OCI-LY7 (cell line): ENCODE data around the gene KREMEN1. TPM values are rescaled to one million over a fixed set of nuclear protein-coding genes. Genes with fewer than 3 reads are reported as not detected.

Experiments
- BruUV-seq: library from RNA; stranded (reverse); fragments of 400-500 nt; replicated peaks from 2 replicates; lab custom pipeline; 2021; lab: Mats Ljungman, UMichigan
- CTCF ChIA-PET: fragments of 300-600 bp; sonication (Branson Sonifier 250); formaldehyde crosslinking; loops from one replicate; lab custom pipeline; 2022; ENCODE audit warnings: antibody characterized with exemption; ENCODE audit not compliant: unreplicated experiment; lab: Charles Lee
- POLR2A ChIA-PET: fragments of 300-600 bp; sonication (Branson Sonifier 250); formaldehyde crosslinking; loops from one replicate; lab custom pipeline; 2022; ENCODE audit warnings: antibody characterized with exemption; lab: Charles Lee
- DNase-seq: peaks from one replicate; pipeline ENCODE4 v3.0.0-alpha.2; 2015; ENCODE audit warnings: low spot score
- H2AFZ ChIP-seq: fragments of 200-600 bp; sonication (generic), shearing (Covaris generic); 2 replicates; pipeline ENCODE4 v1.6.1; 2014; ENCODE audit warnings: mild to moderate bottlenecking, antibody characterized with exemption, low read length, moderate library complexity
- H3K27ac ChIP-seq: fragments of 200-600 bp; sonication (generic); 2 replicates; pipeline ENCODE4 v1.5.1; 2014; ENCODE audit warnings: mixed run types, low read depth, mild to moderate bottlenecking, moderate library complexity, low read length, inconsistent platforms; ENCODE audit not compliant: poor library complexity, severe bottlenecking
- H3K36me3 ChIP-seq: fragments of 200-600 bp; sonication (generic); 2 replicates; pipeline ENCODE4 v1.6.1; 2014; ENCODE audit warnings: mild to moderate bottlenecking, antibody characterized with exemption, low read length, moderate library complexity, mixed read lengths; ENCODE audit not compliant: insufficient read depth
- H3K4me1 ChIP-seq: fragments of 200-600 bp; sonication (generic); 2 replicates; pipeline ENCODE4 v1.5.1; 2014; ENCODE audit warnings: mild to moderate bottlenecking, low read length; ENCODE audit not compliant: insufficient read depth, poor library complexity, severe bottlenecking
- H3K4me2 ChIP-seq: fragments of 200-600 bp; sonication (generic); 2 replicates; pipeline ENCODE4 v1.6.1; 2014; ENCODE audit warnings: mild to moderate bottlenecking, low read length
- H3K4me3 ChIP-seq: fragments of 200-600 bp; sonication (generic); 2 replicates; pipeline ENCODE4 v1.5.1; 2014; ENCODE audit warnings: mild to moderate bottlenecking, low read depth, low read length; ENCODE audit not compliant: poor library complexity, severe bottlenecking
- H3K79me2 ChIP-seq: fragments of 200-600 bp; sonication (generic); 2 replicates; pipeline ENCODE4 v1.6.1; 2016; ENCODE audit warnings: low read depth, mild to moderate bottlenecking, low read length, moderate library complexity, mixed read lengths; ENCODE audit not compliant: insufficient read depth
- H3K9me2 ChIP-seq: fragments of 200-600 bp; sonication (generic); 2 replicates; pipeline ENCODE4 v1.6.1; 2016; ENCODE audit warnings: mild to moderate bottlenecking, low read length, mixed read lengths; ENCODE audit not compliant: insufficient read depth
- H3K9me3 ChIP-seq: fragments of 200-600 bp; sonication (generic); 2 replicates; pipeline ENCODE4 v1.6.1; 2014; ENCODE audit warnings: mild to moderate bottlenecking, mixed run types, low read length, mixed read lengths
- H4K20me1 ChIP-seq: fragments of 200-600 bp; sonication (generic); 2 replicates; pipeline ENCODE4 v1.6.1; 2014; ENCODE audit warnings: mild to moderate bottlenecking, antibody characterized with exemption, low read length, moderate library complexity, mixed read lengths; ENCODE audit not compliant: insufficient read depth
- EZH2phosphoT487 ChIP-seq: fragments of 200-600 bp; sonication (generic); IDR thresholded peaks from 2 replicates; pipeline ENCODE4 v1.6.1; 2018; ENCODE audit warnings: low read depth, borderline replicate concordance, mild to moderate bottlenecking, mixed run types, antibody characterized with exemption, low read length, moderate library complexity, mixed read lengths
- intact Hi-C: fragments of 100-400 bp; cut with micrococcal nuclease; formaldehyde crosslinking; loops from one replicate; pipeline ENCODE4 v1.10.0; 2022; ENCODE audit not compliant: unreplicated experiment
- total RNA-seq, 2 experiments: library from RNA; depleted of rRNA in 1 of 2; stranded (reverse); fragments of >200 nt in 1 of 2; shearing (Covaris generic) in 1 of 2; gene quantifications; 2 replicates each; pipeline ENCODE4 v1.2.3, GENCODE V29; 2014 to 2022
- TF ChIP-seq, protein P1 (sequence below): fragments of 200-600 bp; sonication (generic); conservative IDR thresholded peaks from 2 replicates; pipeline ENCODE4 v1.5.1; 2014; ENCODE audit warnings: mild to moderate bottlenecking, antibody characterized with exemption, low read length, moderate library complexity, mixed read lengths

The KREMEN1 gene
- total RNA-seq, 2 experiments from 2014 or later = not detected

DNA sequence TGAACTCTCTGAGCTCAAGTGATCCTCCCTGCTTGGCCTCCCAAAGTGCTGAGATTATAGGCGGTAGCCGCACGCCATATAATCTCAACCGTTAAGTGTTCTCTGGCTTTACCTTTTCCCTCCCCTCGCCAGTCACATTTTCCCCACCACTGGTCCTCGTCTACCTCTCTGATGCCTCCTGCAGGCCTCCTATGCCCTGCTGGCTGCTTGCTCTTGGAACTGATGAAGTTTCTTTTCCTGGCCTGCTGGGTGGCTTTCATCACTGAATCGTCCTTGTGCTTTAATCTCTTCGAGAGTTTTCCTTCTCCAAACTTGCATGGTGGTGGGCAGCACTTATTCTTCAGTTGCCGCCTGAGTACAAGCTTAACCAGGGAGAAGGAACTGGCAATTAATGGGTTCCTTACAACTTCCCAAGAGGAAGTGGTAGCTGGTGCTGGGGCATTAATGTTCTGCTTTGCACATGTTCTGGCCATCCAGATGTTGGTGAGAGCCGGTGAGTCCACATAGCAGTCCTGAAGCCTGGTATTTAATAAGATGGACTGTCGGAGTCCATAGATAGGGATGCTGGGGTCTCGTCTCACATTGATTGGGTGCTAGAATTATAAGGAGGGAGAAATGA lies 12.5 kb upstream of the KREMEN1 start:
- no peaks in the 10 kb centered on the region for H3K4me1 ChIP-seq
- H3K4me3 ChIP-seq = no peak overlapping the region
- H4K20me1 ChIP-seq = no peaks in the 10 kb centered on the region
- no peak for TF ChIP-seq EZH2phosphoT487
- TF ChIP-seq, protein P1, sequence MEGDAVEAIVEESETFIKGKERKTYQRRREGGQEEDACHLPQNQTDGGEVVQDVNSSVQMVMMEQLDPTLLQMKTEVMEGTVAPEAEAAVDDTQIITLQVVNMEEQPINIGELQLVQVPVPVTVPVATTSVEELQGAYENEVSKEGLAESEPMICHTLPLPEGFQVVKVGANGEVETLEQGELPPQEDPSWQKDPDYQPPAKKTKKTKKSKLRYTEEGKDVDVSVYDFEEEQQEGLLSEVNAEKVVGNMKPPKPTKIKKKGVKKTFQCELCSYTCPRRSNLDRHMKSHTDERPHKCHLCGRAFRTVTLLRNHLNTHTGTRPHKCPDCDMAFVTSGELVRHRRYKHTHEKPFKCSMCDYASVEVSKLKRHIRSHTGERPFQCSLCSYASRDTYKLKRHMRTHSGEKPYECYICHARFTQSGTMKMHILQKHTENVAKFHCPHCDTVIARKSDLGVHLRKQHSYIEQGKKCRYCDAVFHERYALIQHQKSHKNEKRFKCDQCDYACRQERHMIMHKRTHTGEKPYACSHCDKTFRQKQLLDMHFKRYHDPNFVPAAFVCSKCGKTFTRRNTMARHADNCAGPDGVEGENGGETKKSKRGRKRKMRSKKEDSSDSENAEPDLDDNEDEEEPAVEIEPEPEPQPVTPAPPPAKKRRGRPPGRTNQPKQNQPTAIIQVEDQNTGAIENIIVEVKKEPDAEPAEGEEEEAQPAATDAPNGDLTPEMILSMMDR = no peak
- H3K9me3 ChIP-seq = no peaks in the 10 kb centered on the region
- intact Hi-C loops = no loop called here
- no peak overlapping the region for H3K27ac ChIP-seq
- H3K9me2 ChIP-seq = no peaks in the 10 kb centered on the region
- no peaks in the 10 kb centered on the region for H3K36me3 ChIP-seq
- DNase-seq = no peak
- no peak overlapping the region for H2AFZ ChIP-seq
- ChIA-PET CTCF (no interaction called here), POLR2A (no interaction called here)
- no peak overlapping the region for H3K4me2 ChIP-seq
- H3K79me2 ChIP-seq = no peaks in the 10 kb centered on the region
- BruUV-seq = no TSS peak

DNA sequence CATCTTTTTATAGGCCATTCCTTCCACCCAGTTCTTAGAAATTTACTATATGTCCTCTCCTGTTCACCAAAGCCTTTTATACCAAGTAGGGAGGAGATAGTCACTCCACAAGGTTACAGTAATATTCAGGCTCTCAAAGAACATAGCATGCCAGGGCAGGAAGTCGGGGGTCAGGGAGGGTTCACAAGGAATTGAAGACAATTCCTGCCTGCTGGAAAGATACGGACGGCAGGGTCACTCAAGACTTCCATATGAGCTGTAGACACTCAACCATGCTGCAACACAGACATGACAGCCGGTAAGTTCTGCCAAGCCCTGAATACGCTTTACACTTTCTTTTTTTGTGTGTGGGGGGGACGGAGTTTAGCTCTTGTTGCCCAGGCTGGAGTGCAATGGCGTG lies 11.9 kb upstream of the KREMEN1 start:
- no peak for DNase-seq
- Histone ChIP-seq H3K4me1 (no peaks in the 10 kb centered on the region), H3K36me3 (no peaks in the 10 kb centered on the region), H2AFZ (no peak overlapping the region), H3K27ac (no peak overlapping the region), H4K20me1 (no peaks in the 10 kb centered on the region), H3K79me2 (no peaks in the 10 kb centered on the region), H3K9me2 (no peaks in the 10 kb centered on the region), H3K4me2 (no peak overlapping the region), H3K4me3 (no peak overlapping the region), H3K9me3 (no peaks in the 10 kb centered on the region)
- no peak for TF ChIP-seq EZH2phosphoT487
- TF ChIP-seq, protein P1 = no peak
- POLR2A ChIA-PET = interaction anchor here (0.7 kb wide), 1 partner anchor 97 kb away, joined by 3 read pairs; no protein-coding TSS in a partner anchor
- BruUV-seq = no TSS peak
- CTCF ChIA-PET = no interaction called here
- intact Hi-C loops = no loop called here

DNA sequence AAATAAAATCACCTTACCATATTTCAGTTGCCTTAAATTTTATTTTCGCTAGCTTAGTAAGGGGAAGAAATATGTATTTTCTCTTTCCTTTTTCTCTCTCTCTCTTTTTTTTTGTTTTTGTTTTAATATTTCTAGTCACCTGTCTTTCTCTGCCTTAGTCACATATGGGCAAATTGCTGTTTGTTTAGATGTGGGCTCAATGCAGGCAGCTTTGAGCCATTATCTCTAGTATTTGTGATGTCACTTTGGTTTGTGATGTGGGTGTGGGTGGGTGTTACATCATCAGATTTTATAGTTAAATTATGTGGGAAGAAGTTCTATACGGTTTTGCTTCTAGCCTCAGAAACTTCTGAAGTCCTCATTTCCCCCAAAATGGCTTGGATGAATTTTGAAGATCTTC lies 11.1 kb upstream of the KREMEN1 start, which contains the start of gene C22orf31:
Gene C22orf31, minus strand, starts transcription at position 59 of the 400 bp plus-strand sequence. Its CDS starts 39 bp downstream, at position 20.
- Histone ChIP-seq H3K9me3 (no peaks in the 10 kb centered on the region), H3K4me2 (no peak within 1 kb of the TSS), H3K4me1 (no peaks in the 10 kb centered on the region), H3K27ac (no peak within 1 kb of the TSS), H3K4me3 (no peak within 1 kb of the TSS), H3K79me2 (no peaks in the 10 kb centered on the region), H2AFZ (no peak within 1 kb of the TSS), H3K36me3 (no peaks in the 10 kb centered on the region), H4K20me1 (no peaks in the 10 kb centered on the region), H3K9me2 (no peaks in the 10 kb centered on the region)
- CTCF ChIA-PET = no interaction called here
- intact Hi-C loops = no loop called here
- TF ChIP-seq, protein P1 = no peak
- TF ChIP-seq EZH2phosphoT487 = no peak
- no TSS peak for BruUV-seq
- no peak for DNase-seq
- POLR2A ChIA-PET = interaction anchor here (0.7 kb wide), 1 partner anchor 96 kb away, joined by 3 read pairs; no protein-coding TSS in a partner anchor
